GM12892 (cell line): Measurements from ENCODE around the gene IL6ST.

Experiments
- POLR2A ChIP-seq: IDR thresholded peaks from 2 replicates; pipeline ENCODE4 v1.6.1; 2011; ENCODE audit warnings: low read depth, low read length, control low read depth
- TAF1 ChIP-seq: IDR thresholded peaks from 2 replicates; pipeline ENCODE4 v1.6.1; 2011; ENCODE audit warnings: low read depth, mild to moderate bottlenecking, control low read depth, low read length, borderline replicate concordance

DNA sequence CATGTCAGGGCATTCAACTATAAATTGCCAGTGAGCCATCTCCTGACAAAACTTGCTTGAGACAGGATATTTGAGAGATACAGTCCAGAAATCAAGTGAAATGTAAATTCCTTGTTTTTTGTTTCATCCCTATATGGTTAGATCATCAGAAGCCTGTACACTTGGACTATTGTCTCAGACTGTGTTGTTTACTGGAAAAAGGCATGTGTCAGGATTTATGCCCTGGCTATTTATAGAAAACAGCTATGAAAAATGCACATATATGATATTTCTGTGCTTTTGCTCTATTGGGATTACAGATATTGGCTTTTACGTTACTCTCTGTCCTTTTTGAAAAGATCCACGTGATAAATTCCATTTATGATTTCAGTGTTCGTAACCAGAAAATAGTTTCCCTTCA is 99.4 kb downstream of the IL6ST start:
- no peak for TF ChIP-seq POLR2A
- no peak for TF ChIP-seq TAF1
